KMS-11 (cell line): Measurements from ENCODE around the gene BBC3.

Experiments used
- H2AFZ ChIP-seq: fragments of 200-600 bp; sonication (generic); 2 replicates; pipeline ENCODE4 v1.6.1; 2016; ENCODE audit warnings: antibody characterized with exemption, mixed run types, low read depth
- H3K27ac ChIP-seq: fragments of 200-600 bp; sonication (generic); 2 replicates; pipeline ENCODE4 v1.6.1; 2016; ENCODE audit warnings: mild to moderate bottlenecking, mixed run types
- H3K27me3 ChIP-seq: fragments of 200-600 bp; sonication (generic); 2 replicates; pipeline ENCODE4 v1.6.1; 2017; ENCODE audit warnings: mild to moderate bottlenecking, low read depth, mixed run types, moderate library complexity; ENCODE audit not compliant: insufficient read depth
- H3K36me3 ChIP-seq: fragments of 200-600 bp; sonication (generic); 2 replicates; pipeline ENCODE4 v1.6.1; 2017; ENCODE audit warnings: mild to moderate bottlenecking, mixed run types; ENCODE audit not compliant: insufficient read depth
- H3K4me1 ChIP-seq: fragments of 200-600 bp; sonication (generic); 2 replicates; pipeline ENCODE4 v1.6.1; 2016; ENCODE audit warnings: mild to moderate bottlenecking, low read depth, mixed run types; ENCODE audit not compliant: poor library complexity, severe bottlenecking
- H3K4me2 ChIP-seq: fragments of 200-600 bp; sonication (generic); 2 replicates; pipeline ENCODE4 v1.7.0; 2016; ENCODE audit warnings: mild to moderate bottlenecking, mixed run types
- H3K4me3 ChIP-seq: fragments of 200-600 bp; sonication (generic); IDR thresholded peaks from 2 replicates; pipeline ENCODE4 v1.6.1; 2017; ENCODE audit warnings: low read depth, low read length, mixed read lengths; ENCODE audit not compliant: insufficient read depth
- H3K79me2 ChIP-seq: fragments of 200-600 bp; sonication (generic); 2 replicates; pipeline ENCODE4 v1.6.1; 2016; ENCODE audit warnings: low read depth, mixed run types; ENCODE audit not compliant: insufficient read depth
- H3K9ac ChIP-seq: fragments of 200-600 bp; sonication (generic); 2 replicates; pipeline ENCODE4 v1.6.1; 2016; ENCODE audit warnings: mild to moderate bottlenecking, mixed run types
- H4K20me1 ChIP-seq: fragments of 200-600 bp; sonication (generic); 2 replicates; pipeline ENCODE4 v1.6.1; 2016; ENCODE audit warnings: mild to moderate bottlenecking, mixed run types; ENCODE audit not compliant: insufficient read depth
- TF ChIP-seq, protein P1 (sequence below): fragments of 200-600 bp; sonication (generic); conservative IDR thresholded peaks from 2 replicates; pipeline ENCODE4 v1.6.1; 2017; ENCODE audit warnings: low read depth, mild to moderate bottlenecking, antibody characterized with exemption, low read length, moderate library complexity, mixed read lengths

BBC3 gene

DNA sequence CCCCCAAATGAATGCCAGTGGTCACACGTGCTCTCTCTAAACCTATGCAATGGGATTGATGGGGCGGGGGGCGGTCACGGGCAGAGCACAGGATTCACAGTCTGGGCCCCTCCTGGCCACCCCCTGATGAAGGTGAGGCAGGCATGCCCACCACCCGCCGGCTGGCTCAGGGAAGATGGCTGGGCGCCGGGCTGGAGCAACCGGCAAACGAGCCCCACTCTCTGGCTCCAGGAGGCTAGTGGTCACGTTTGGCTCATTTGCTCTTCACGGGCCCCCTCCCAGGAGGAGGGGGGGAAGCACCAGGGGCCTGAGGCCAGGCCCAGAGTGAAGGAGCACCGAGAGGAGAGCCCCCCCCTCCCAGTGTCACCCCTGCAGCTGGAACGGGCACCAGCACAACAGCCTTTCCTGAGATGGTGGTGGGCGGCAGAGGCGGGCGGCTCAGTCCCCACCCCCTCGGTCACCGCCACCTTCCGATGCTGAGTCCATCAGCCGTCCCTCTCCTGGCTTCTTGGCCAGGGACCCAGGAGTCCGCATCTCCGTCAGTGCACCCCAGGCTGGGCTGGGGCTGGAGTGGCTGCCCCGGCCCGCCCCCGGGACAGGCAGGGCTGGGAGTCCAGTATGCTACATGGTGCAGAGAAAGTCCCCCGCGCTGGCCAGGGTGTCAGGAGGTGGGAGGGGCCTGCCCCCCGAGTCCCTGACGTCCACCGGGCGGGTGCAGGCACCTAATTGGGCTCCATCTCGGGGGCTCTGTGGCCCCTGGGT, 9.7 kb downstream of the BBC3 start:
- peaks cover 12% of the 10 kb centered on the region for H3K4me1 ChIP-seq
- H3K9ac ChIP-seq, result no peak overlapping the region
- TF ChIP-seq, protein P1, sequence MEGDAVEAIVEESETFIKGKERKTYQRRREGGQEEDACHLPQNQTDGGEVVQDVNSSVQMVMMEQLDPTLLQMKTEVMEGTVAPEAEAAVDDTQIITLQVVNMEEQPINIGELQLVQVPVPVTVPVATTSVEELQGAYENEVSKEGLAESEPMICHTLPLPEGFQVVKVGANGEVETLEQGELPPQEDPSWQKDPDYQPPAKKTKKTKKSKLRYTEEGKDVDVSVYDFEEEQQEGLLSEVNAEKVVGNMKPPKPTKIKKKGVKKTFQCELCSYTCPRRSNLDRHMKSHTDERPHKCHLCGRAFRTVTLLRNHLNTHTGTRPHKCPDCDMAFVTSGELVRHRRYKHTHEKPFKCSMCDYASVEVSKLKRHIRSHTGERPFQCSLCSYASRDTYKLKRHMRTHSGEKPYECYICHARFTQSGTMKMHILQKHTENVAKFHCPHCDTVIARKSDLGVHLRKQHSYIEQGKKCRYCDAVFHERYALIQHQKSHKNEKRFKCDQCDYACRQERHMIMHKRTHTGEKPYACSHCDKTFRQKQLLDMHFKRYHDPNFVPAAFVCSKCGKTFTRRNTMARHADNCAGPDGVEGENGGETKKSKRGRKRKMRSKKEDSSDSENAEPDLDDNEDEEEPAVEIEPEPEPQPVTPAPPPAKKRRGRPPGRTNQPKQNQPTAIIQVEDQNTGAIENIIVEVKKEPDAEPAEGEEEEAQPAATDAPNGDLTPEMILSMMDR, result no peak
- no peaks in the 10 kb centered on the region for H4K20me1 ChIP-seq
- H3K27ac ChIP-seq, result no peak overlapping the region
- no peak overlapping the region for H2AFZ ChIP-seq
- no peaks in the 10 kb centered on the region for H3K36me3 ChIP-seq
- H3K4me3 ChIP-seq, result no peak overlapping the region
- no peaks in the 10 kb centered on the region for H3K27me3 ChIP-seq
- H3K79me2 ChIP-seq, result no peaks in the 10 kb centered on the region
- H3K4me2 ChIP-seq, result no peak overlapping the region

- Histone ChIP-seq H3K4me2 (no peak overlapping the region), H3K9ac (no peak overlapping the region), H3K27ac (no peak overlapping the region), H4K20me1 (no peaks in the 10 kb centered on the region), H3K4me3 (no peak overlapping the region), H3K36me3 (no peaks in the 10 kb centered on the region), H3K79me2 (no peaks in the 10 kb centered on the region), H3K4me1 (peaks cover 11% of the 10 kb centered on the region), H2AFZ (no peak overlapping the region), H3K27me3 (no peaks in the 10 kb centered on the region)
- TF ChIP-seq, protein P1, result no peak
These were observed 15.4 kb downstream of the BBC3 start for GRCh38 chr19:47215581-47215980.

DNA sequence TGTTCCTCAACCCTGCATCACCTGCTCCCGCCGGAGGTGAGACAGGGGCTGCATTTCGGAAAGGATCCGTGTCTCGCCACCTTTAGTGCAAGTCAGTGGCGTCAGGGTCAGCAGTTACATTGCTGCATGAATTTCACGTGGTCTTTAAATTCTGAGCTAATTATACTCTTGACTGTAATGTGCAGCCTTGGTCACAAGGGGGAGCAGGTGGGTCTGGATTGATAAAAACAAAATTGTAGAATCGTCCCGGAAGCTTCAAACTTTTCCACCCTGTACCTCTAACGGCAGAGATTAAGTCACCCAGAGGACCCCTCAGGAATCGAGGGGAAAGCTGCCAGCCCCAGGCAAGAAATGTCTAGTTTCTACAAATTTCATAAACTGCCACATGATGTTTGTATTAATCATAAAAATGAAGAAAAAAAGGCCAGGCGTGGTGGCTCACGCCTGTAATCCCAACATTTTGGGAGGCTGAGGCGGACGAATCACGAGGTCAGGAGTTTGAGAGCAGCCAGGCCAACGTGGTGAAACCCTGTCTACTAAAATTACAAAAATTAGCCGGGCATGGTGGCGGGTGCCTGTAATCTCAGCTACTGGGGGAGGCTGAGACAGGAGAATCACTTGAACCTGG, 20.2 kb downstream of the BBC3 start:
- Histone ChIP-seq H3K9ac (no peak overlapping the region; the same call in 1 of the 2 replicates), H3K27ac (peak overlapping the region; percentile 38), H3K36me3 (no peaks in the 10 kb centered on the region; the same call in 1 of the 2 replicates), H2AFZ (no peak overlapping the region), H4K20me1 (no peaks in the 10 kb centered on the region), H3K27me3 (no peaks in the 10 kb centered on the region), H3K4me2 (peak overlapping the region; percentile 19; the same call in 1 of the 2 replicates), H3K4me1 (peaks cover 17% of the 10 kb centered on the region), H3K4me3 (no peak overlapping the region), H3K79me2 (no peaks in the 10 kb centered on the region)
- TF ChIP-seq, protein P1, result peak; percentile 94

DNA sequence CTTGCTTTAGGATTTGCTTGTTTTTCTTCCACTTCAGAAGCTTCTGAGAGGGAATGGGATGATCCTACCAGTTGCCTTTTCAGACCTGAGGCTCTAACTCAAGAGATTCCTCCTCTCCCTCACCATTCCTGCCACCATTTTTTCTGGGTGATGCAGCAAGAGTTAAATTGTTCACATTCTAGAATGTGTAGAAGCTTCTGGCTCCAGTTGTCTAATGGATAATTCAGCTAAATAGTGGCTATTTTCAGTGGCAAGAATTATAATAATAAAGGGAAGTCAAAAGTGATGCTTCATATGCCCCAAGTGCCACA, 20.9 kb downstream of the BBC3 start:
- Histone ChIP-seq H3K4me1 (peaks cover 17% of the 10 kb centered on the region), H3K36me3 (no peaks in the 10 kb centered on the region; the same call in 1 of the 2 replicates), H3K79me2 (no peaks in the 10 kb centered on the region), H3K9ac (no peak overlapping the region), H3K27ac (peak overlapping the region; percentile 38; the same call in 1 of the 2 replicates), H3K27me3 (no peaks in the 10 kb centered on the region), H4K20me1 (no peaks in the 10 kb centered on the region), H3K4me2 (peak overlapping the region; percentile 19; the same call in 1 of the 2 replicates), H2AFZ (no peak overlapping the region), H3K4me3 (no peak overlapping the region)
- TF ChIP-seq, protein P1, result no peak
